Naive B cell (primary cell): ENCODE results near the gene EGFLAM. TPM values are rescaled to one million over a fixed set of nuclear protein-coding genes. Genes with fewer than 3 reads are reported as not detected.
A peak's percentile ranks its signal among the peaks of the same experiment; 100 is the strongest.
"Not testable (repeated sequence)": the region's sequence is repeated elsewhere in the genome, so short reads cannot be mapped to it uniquely, and the experiment has no call there.

Experiments
- ATAC-seq, 2 donors: fragments of 150-1000 bp; cut with Tn5 transposase; 2 replicates each; pipeline ENCODE4 v1.10.0; 2021; ENCODE audit warnings: low read depth in 2 of 2, mild to moderate bottlenecking in 2 of 2, moderate library complexity in 2 of 2
- DNase-seq: peaks from one replicate; pipeline ENCODE4 v3.0.0; 2022
- H3K27ac Mint-ChIP-seq, 6 donors: one replicate each; pipeline ENCODE4 v1.8.0; 2020 to 2022; ENCODE audit warnings: mild to moderate bottlenecking in 6 of 6, mixed read lengths in 6 of 6, moderate library complexity in 5 of 6, inconsistent platforms in 2 of 6
- H3K27me3 Mint-ChIP-seq, 3 donors: one replicate each; pipeline ENCODE4 v1.8.0; 2021 to 2022; ENCODE audit warnings: mixed read lengths in 3 of 3, mild to moderate bottlenecking in 1 of 3
- H3K36me3 Mint-ChIP-seq, 2 donors: one replicate each; pipeline ENCODE4 v1.8.0; 2020 to 2022; ENCODE audit warnings: mixed read lengths in 2 of 2, inconsistent platforms in 1 of 2, mild to moderate bottlenecking in 1 of 2
- H3K4me1 Mint-ChIP-seq, 3 donors: one replicate each; pipeline ENCODE4 v1.8.0; 2020 to 2022; ENCODE audit warnings: mixed read lengths in 3 of 3, inconsistent platforms in 1 of 3, mild to moderate bottlenecking in 1 of 3, moderate library complexity in 1 of 3
- H3K4me3 Mint-ChIP-seq, 8 donors: one replicate each; pipeline ENCODE4 v1.8.0; 2020 to 2022; ENCODE audit warnings: mild to moderate bottlenecking in 8 of 8, mixed read lengths in 8 of 8, moderate library complexity in 8 of 8, inconsistent platforms in 2 of 8
- H3K9me3 Mint-ChIP-seq, 7 donors: one replicate each; pipeline ENCODE4 v1.8.0; 2020 to 2022; ENCODE audit warnings: mixed read lengths in 7 of 7, mild to moderate bottlenecking in 5 of 7, inconsistent platforms in 2 of 7, moderate library complexity in 1 of 7
- polyA plus RNA-seq, 6 donors: library from polyadenylated mRNA; unstranded; fragments of 300-500 nt; fragmentation: Illumina TruSeq; gene quantifications; one replicate each; pipeline ENCODE4 v1.2.3, GENCODE V29; 2021; ENCODE audit warnings: low read depth in 6 of 6

EGFLAM gene
- polyA plus RNA-seq, 6 donors from 2014 or later = not detected

DNA sequence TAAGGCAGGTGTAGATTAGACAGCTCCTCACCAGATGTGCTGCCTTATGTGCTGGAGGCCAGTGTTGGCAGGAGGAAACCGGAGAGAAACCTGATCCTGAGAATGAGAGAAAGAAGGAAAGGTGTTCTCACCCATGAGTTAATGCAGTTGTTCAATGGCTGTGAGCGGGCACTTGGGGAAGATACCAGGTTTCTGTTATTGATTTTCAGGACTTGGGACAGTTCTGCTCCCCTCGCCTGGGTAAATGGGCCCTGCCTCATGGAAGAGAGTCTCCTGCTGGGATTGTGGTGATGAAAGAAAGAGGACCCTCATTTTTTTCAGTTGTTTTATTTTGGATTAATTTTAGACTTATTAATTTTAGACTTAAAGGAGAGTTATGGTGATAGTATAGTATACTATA lies 59.5 kb downstream of the EGFLAM start:
- no peaks in the 10 kb centered on the region for H3K4me1 Mint-ChIP-seq
- H3K36me3 Mint-ChIP-seq = no peaks in the 10 kb centered on the region
- H3K4me3 Mint-ChIP-seq = no peak overlapping the region
- no peak overlapping the region for H3K27ac Mint-ChIP-seq
- DNase-seq (no peak), ATAC-seq (no peak)
- H3K9me3 Mint-ChIP-seq = peaks cover 0 to 11% (median 0%) of the 10 kb centered on the region in 7 donors
- H3K27me3 Mint-ChIP-seq = no peaks in the 10 kb centered on the region

DNA sequence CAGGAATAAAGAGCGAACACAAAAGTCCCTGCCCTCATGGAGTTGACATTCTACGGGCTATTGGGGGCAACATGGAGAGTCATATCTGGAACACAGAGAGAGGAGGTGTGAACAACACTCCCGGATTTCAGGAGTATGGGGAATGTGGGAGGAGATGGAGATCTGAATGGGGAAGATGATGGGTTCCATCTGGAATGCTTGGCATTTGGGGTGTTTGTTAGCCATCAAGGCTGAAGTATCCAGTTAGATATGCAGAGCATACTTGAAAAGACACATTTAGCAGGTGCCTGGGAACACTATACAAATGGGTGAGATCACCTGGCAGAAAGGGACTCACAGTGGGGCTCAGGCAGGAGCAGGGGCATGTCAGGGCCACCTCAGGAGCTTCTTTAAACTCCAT lies 61.1 kb downstream of the EGFLAM start:
- Mint-ChIP-seq H3K4me3 (no peak overlapping the region), H3K36me3 (no peaks in the 10 kb centered on the region), H3K4me1 (no peaks in the 10 kb centered on the region), H3K27me3 (peaks cover 0 to 3% (median 0%) of the 10 kb centered on the region in 3 donors), H3K9me3 (peaks cover 0 to 11% (median 1%) of the 10 kb centered on the region in 7 donors), H3K27ac (no peak overlapping the region)
- DNase-seq (no peak), ATAC-seq (no peak)

DNA sequence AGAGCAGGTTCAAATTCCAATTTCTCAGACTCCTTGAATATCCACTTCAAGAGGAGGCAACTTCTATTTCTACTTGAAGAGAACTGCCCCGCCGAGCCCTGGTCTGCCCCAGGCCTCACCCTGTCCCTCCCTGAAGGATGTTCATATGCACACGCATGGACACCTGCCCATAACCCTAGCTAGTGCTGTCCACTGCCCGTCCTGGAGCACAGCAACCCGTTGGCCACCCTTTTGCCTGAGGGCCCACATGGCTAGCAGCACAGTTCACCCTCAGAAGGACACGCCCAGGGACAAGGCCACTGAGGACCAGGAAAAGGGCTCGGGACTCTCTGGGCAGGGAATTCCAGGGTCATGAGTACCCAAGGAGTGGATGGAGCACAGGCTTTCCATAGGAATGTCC lies 63.6 kb downstream of the EGFLAM start:
- H3K27ac Mint-ChIP-seq = no peak overlapping the region
- peaks cover 0 to 11% (median 3%) of the 10 kb centered on the region in 7 donors for H3K9me3 Mint-ChIP-seq
- H3K4me1 Mint-ChIP-seq = no peaks in the 10 kb centered on the region
- DNase-seq (no peak), ATAC-seq (no peak)
- H3K27me3 Mint-ChIP-seq = peaks cover 0 to 3% (median 0%) of the 10 kb centered on the region in 3 donors
- H3K36me3 Mint-ChIP-seq = no peaks in the 10 kb centered on the region
- no peak overlapping the region for H3K4me3 Mint-ChIP-seq

DNA sequence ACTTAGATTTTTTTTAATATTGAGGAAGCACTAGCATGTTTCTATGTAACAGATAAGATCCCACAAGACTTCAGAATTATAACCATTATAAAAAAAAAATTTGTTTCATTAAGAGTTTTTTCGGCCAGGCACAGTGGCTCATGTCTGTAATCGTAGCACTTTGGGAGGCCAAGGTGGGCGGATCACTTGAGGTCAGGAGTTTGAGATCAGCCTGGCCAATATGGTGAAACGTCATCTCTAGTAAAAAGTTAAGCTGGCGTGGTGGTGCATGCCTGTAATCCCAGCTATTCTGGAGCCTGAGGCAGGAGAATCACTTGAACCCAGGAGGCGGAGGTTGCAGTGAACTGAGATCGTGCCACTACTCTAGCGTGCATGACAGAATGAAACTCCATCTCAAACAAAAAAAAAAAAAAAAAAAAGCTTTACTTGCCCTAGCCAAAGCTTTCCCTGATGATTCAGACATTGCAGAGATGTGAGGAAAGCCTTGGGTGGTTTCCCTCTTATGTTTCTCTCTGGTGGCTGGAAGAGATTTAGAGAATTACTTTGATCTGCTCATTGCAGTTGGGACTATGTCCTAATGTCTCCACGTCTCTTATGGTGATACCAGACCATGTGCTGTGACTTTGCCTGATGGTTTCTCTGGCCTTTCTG lies 65.4 kb downstream of the EGFLAM start:
- no peak for DNase-seq
- peaks cover 0 to 6% (median 3%) of the 10 kb centered on the region in 3 donors for H3K27me3 Mint-ChIP-seq
- no peak overlapping the region for H3K27ac Mint-ChIP-seq

DNA sequence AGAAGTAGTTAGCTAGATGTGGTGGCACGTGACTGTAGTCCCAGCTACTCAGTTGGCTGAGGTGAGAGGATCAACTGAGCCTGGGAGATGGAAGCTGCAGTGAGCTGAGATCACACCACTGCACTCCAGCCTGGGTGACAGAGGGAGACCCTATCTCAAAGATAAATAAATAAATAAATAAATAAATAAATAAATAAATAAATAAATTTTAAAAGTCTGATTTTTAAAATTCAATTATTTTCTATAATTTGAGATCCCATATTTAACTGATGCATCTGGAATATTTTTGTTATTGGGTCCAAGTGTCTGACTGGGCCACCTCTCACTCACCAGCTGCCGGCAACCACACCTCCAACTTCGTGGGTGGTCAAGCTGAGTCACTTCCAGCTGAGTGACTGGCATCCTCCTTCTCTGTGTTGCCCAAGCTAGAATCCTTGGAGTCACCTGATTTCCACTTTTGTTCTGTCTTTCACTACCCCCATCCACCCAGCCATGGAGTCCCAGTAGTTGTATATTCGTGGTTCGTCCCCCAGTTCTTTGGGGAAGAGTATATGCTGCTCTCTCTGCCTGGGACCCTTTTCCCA lies 70.9 kb downstream of the EGFLAM start:
- ATAC-seq (no peak), DNase-seq (no peak)
- Mint-ChIP-seq H3K36me3 (no peaks in the 10 kb centered on the region), H3K27ac (no peak overlapping the region), H3K4me1 (no peaks in the 10 kb centered on the region), H3K4me3 (no peak overlapping the region), H3K9me3 (peaks cover 0 to 28% (median 7%) of the 10 kb centered on the region in 7 donors), H3K27me3 (peaks cover 0 to 10% (median 4%) of the 10 kb centered on the region in 3 donors)

More for the DNA sequence above, 65.4 kb downstream of the EGFLAM start:
- Mint-ChIP-seq H3K4me3 (no peak overlapping the region), H3K4me1 (no peaks in the 10 kb centered on the region), H3K9me3 (peaks cover 0 to 9% (median 4%) of the 10 kb centered on the region in 7 donors), H3K36me3 (no peaks in the 10 kb centered on the region)
- no peak for ATAC-seq

DNA sequence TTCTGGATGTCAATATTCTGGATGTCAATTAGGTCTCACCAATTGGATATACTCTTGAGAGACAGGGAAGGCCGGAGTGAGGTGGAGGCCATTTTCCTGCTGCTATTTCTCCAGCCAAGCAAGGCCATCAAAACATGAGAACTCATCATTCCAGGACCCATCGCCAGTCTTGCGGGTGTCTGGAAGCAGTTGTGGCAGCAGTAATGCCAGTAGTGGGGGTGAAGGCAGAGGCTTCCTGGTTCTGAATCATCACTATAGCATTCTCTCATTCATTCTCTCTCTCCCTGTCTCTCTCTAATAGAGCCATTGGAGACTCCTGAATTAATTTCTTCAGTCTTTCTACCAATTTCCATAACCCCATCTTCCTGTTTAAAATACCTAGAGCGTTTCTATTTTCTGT lies 71.8 kb downstream of the EGFLAM start:
- peaks cover 0 to 10% (median 4%) of the 10 kb centered on the region in 3 donors for H3K27me3 Mint-ChIP-seq
- ATAC-seq = no peak
- no peak overlapping the region for H3K4me3 Mint-ChIP-seq
- no peak overlapping the region for H3K27ac Mint-ChIP-seq
- no peaks in the 10 kb centered on the region for H3K36me3 Mint-ChIP-seq
- no peaks in the 10 kb centered on the region for H3K4me1 Mint-ChIP-seq
- peaks cover 0 to 19% (median 6%) of the 10 kb centered on the region in 7 donors for H3K9me3 Mint-ChIP-seq
- DNase-seq = no peak

DNA sequence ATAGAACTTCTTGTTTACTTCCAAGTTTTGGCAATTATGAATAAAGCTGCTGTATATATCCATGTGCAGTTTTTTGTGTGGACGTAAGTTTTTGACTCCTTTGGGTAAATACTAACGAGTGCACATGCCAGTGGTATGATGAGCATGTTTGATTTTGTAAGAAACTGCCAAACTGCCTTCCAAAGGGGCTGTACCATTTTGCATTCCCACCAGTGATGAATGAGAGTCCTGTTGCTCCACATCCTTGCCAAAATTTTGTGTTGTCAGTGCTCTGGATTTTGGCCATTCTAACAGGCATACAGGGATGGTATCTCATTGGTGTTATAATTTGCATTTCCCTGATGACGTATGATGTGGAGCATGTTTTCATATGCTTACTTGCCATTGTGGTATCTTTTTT lies 73.5 kb downstream of the EGFLAM start:
- no peaks in the 10 kb centered on the region for H3K4me1 Mint-ChIP-seq
- no peaks in the 10 kb centered on the region for H3K36me3 Mint-ChIP-seq
- DNase-seq (no peak), ATAC-seq (no peak)
- H3K9me3 Mint-ChIP-seq = peaks cover 0 to 19% (median 6%) of the 10 kb centered on the region in 7 donors
- no peak overlapping the region for H3K27ac Mint-ChIP-seq
- peaks cover 0 to 10% (median 4%) of the 10 kb centered on the region in 3 donors for H3K27me3 Mint-ChIP-seq
- no peak overlapping the region for H3K4me3 Mint-ChIP-seq

DNA sequence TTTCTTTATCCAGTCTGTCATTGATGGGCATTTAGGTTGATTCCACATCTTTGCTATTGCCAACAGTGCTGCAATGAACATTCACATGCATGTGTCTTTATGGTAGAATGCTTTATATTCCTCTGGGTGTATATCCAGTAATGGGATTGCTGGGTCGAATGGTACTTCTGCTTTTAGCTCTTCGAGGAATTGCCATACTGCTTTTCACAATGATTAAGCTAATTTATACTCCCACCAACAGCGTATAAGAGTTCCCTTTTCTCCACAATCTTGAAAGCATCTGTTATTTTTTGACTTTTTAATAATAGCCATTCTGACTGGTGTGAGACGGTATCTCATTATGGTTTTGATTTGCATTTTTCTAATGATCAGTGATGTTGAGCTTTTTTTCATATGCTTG lies 74.8 kb downstream of the EGFLAM start:
- not testable (repeated sequence) for H3K36me3 Mint-ChIP-seq, DNase-seq, H3K4me3 Mint-ChIP-seq, H3K4me1 Mint-ChIP-seq, H3K27me3 Mint-ChIP-seq, H3K27ac Mint-ChIP-seq, ATAC-seq
- H3K9me3 Mint-ChIP-seq = peaks cover 0 to 19% (median 4%) of the 10 kb centered on the region in 7 donors

DNA sequence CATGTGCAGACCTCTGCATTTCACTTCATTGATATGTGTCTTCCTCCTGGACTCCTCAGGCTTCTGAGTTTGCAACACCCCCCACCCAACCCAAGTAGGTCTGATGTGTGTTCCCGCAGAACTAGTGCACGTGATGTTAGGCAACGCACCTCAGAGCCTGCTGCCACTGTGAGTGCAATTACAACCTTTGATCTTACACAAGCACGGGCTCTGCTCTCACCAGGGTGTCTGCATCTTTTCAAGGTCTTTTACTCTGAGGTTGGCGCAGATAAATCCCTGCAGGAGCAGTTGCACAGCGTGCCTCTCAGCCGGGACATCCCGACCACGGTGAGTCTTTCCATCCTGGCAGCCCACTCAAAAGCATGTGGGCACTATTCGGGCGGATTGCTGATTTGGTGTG lies 80.1 kb downstream of the EGFLAM start:
- H3K27ac Mint-ChIP-seq = no peak overlapping the region
- H3K4me3 Mint-ChIP-seq = no peak overlapping the region

DNA sequence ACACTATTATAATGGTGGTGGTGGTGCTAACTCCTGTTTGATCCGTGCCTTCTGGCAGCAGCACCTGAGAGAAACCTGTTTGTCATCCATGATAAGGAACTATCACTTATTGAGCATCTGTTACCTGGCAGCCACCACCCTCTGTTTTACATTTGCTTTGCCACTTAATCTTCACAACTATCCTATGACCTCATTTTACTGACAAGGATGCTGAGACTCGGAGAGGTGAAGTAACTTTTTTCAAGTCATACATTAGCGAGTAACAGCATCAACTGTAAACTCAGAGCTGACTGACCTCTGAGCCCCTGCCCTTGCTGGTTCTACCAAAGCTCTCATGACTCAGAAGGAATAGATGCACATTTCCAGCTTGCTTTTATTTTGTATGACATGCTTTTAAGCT lies 81.1 kb downstream of the EGFLAM start:
- DNase-seq (no peak), ATAC-seq (no peak)
- Mint-ChIP-seq H3K4me1 (no peaks in the 10 kb centered on the region), H3K27ac (no peak overlapping the region), H3K9me3 (peaks cover 0 to 4% (median 0%) of the 10 kb centered on the region in 7 donors), H3K36me3 (no peaks in the 10 kb centered on the region), H3K27me3 (peaks cover 0 to 16% (median 6%) of the 10 kb centered on the region in 3 donors), H3K4me3 (no peak overlapping the region)

More for the DNA sequence above, 80.1 kb downstream of the EGFLAM start:
- H3K4me1 Mint-ChIP-seq = no peaks in the 10 kb centered on the region
- DNase-seq (no peak), ATAC-seq (no peak)
- H3K9me3 Mint-ChIP-seq = peaks cover 0 to 4% (median 2%) of the 10 kb centered on the region in 7 donors
- H3K27me3 Mint-ChIP-seq = peaks cover 0 to 16% (median 6%) of the 10 kb centered on the region in 3 donors
- no peaks in the 10 kb centered on the region for H3K36me3 Mint-ChIP-seq

DNA sequence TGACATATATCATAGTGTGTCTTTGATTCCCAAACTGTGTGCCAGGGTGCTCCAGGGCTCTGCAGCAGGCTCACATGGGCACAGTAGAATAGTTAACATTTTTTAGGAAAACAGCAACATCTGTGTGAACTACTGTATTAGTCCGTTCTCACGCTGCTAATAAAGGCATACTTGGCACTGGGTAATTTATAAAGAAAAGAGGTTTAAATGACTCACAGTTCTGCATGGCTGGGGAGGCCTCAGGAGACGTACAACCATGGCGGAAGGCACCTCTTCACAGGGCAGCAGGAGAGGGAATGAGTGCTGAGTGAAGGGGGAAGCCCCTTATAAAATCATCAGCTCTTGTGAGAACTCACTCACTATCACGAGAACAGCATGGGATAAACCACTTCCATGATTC lies 82.7 kb downstream of the EGFLAM start:
- Mint-ChIP-seq H3K4me1 (no peaks in the 10 kb centered on the region), H3K4me3 (peak overlapping the region in 1 of 8 donors; percentile 34)

DNA sequence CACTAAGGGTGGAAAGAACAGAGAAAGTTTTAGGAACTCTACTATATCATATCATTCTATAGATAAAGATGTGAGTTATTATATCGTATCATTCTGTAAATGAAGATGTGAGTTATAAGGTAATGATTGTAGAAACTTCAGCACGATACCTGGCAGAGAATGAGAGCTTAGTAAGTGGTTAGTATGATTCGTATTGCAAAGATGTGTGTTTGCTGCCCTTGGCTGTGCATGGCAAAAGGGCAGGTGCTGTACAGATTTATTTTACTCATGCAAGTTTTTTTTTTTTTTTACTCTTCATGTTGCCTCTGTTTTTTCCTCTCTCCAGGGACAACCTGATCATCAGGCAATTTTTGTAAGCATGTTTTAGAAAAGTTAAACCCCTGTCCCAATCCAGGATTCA lies 83.3 kb downstream of the EGFLAM start:
- H3K27me3 Mint-ChIP-seq = peaks cover 3 to 16% (median 6%) of the 10 kb centered on the region in 3 donors
- no peaks in the 10 kb centered on the region for H3K36me3 Mint-ChIP-seq
- DNase-seq (no peak), ATAC-seq (no peak)
- H3K4me1 Mint-ChIP-seq = no peaks in the 10 kb centered on the region
- no peak overlapping the region for H3K27ac Mint-ChIP-seq
- peaks cover 0 to 4% (median 0%) of the 10 kb centered on the region in 7 donors for H3K9me3 Mint-ChIP-seq
- H3K4me3 Mint-ChIP-seq = no peak overlapping the region

More for the DNA sequence above, 82.7 kb downstream of the EGFLAM start:
- ATAC-seq = no peak
- Mint-ChIP-seq H3K36me3 (no peaks in the 10 kb centered on the region), H3K9me3 (peaks cover 0 to 4% (median 0%) of the 10 kb centered on the region in 7 donors), H3K27me3 (peaks cover 0 to 16% (median 6%) of the 10 kb centered on the region in 3 donors), H3K27ac (no peak overlapping the region)
- DNase-seq = no peak

DNA sequence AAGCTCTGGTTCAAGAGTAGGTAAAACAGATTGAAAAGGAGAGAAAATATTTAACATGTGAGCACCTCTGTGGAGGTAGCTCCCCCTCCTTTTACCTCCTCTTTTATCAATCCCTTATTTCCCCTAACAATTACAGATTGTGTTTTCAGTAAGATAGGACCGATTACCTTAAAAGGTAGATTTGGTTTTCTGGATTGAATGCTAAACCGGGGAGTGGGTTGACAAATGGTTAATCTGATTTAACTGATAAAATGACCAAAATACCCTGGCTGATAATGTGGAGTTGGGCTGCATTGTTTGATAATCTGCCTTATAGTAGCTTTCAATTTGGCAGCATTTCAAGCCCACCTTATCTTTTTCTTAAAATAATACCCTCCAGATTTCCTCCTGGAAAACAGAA lies 83.9 kb downstream of the EGFLAM start:
- Mint-ChIP-seq H3K27me3 (peaks cover 4 to 16% (median 6%) of the 10 kb centered on the region in 3 donors), H3K4me3 (no peak overlapping the region), H3K27ac (no peak overlapping the region), H3K9me3 (peaks cover 0 to 4% (median 0%) of the 10 kb centered on the region in 7 donors), H3K4me1 (no peaks in the 10 kb centered on the region), H3K36me3 (no peaks in the 10 kb centered on the region)
- no peak for DNase-seq
- ATAC-seq = no peak

DNA sequence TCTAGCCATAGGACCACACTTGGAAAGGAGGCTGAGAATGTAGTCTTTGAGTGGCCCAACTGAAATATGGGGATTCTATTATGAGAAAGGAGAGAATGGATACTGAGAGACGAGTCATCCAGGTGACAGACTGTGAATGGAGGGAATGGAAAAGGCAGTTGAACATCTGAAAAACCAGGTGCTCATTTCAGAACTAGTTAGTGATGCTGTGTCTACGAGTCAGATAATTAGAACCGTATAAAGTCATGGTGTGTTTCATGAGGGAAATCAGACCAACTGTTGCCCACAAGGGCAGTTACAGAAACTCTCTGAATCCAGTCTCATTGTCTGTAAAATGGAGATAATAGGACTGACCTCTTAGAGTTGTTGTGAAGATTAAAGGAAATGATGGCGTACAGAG lies 86.5 kb downstream of the EGFLAM start:
- DNase-seq (no peak), ATAC-seq (no peak)
- Mint-ChIP-seq H3K36me3 (no peaks in the 10 kb centered on the region), H3K27me3 (peaks cover 4 to 14% (median 6%) of the 10 kb centered on the region in 3 donors), H3K4me1 (no peaks in the 10 kb centered on the region), H3K9me3 (peaks cover 0 to 10% (median 0%) of the 10 kb centered on the region in 7 donors), H3K27ac (no peak overlapping the region), H3K4me3 (no peak overlapping the region)
